Measurements from ENCODE around the gene LAMP2. TPM values are rescaled to one million over a fixed set of nuclear protein-coding genes. Genes with fewer than 3 reads are reported as not detected.

The LAMP2 gene
- total and polyA plus RNA-seq, 9 of the 15 experiments (the other 6 are each of a cell fraction or from before 2014, with no cell fraction given), result 22.3 to 77.7 (median 48.6) TPM

DNA sequence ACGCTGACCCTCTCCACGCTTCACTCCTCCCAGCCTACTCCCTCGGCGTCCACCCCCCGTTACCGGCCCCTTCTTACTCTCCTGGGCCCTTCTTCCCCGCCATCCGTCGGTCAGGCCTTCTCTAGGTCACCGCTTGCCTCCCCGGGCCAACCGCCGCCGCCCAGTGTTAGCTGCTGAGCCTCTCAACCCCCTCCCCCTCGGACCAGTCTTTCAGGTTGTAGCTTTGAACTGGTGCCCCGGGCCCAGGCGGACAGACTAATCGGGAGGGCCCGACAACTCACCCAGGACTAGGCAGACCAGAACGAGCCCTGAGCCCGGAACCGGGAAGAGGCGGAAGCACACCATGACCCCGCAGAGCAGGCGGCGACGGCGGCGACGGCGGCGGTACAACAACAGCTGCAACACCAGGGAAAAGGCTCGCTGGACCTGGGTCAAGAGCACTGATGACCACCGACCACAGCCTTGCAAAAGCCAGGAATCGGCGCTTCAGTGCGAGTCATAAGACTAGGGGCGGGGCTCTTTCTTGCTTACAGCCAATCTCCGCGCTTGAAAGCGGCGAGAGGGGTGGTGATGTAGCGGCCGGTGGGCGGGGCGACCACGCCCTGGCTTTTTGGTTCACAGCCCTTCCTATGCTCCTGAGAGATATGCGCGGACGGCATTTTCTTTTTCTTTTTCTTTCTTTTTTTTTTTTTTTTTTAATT is at the start of gene LAMP2 (continued):
- TF ChIP-seq FOXK2 (conservative IDR thresholded peaks at IDR 0.05 in 1 of 2, IDR thresholded peaks at IDR 0.05 in 1 of 2; ENCODE audit: low read depth in 2 of 2) (peak in 1 of 2 experiments; percentile 18; a peak in 1 of 4 replicates), NCOA4 (IDR thresholded peaks at IDR 0.05; ENCODE audit: partially characterized antibody) (no peak), FOXA1 (IDR thresholded peaks at IDR 0.05; ENCODE audit: borderline replicate concordance) (no peak), TAF15 (IDR thresholded peaks at IDR 0.05; ENCODE audit: low read depth, low read length) (no peak), POLR3G (IDR thresholded peaks at IDR 0.05; ENCODE audit: extremely low read depth, insufficient read length, insufficient replicate concordance) (no peak), PHF20 (IDR thresholded peaks at IDR 0.05; ENCODE audit: partially characterized antibody) (peak; percentile 53), JUNB (CRISPR knock-in tag; conservative IDR thresholded peaks at IDR 0.05) (no peak), RB1 (IDR thresholded peaks at IDR 0.05; ENCODE audit: low read depth) (0 out of 2 replicates have a peak, but pooled peaks have one; percentile 38), POLR2AphosphoS5 (IDR thresholded peaks at IDR 0.05; ENCODE audit: control insufficient read depth, insufficient read depth, low read depth, low read length) (peak; percentile 67), RBM14 (IDR thresholded peaks at IDR 0.05; ENCODE audit: borderline replicate concordance, insufficient read depth, low read depth, low read length) (no peak)
- TF ChIP-seq, protein P1, sequence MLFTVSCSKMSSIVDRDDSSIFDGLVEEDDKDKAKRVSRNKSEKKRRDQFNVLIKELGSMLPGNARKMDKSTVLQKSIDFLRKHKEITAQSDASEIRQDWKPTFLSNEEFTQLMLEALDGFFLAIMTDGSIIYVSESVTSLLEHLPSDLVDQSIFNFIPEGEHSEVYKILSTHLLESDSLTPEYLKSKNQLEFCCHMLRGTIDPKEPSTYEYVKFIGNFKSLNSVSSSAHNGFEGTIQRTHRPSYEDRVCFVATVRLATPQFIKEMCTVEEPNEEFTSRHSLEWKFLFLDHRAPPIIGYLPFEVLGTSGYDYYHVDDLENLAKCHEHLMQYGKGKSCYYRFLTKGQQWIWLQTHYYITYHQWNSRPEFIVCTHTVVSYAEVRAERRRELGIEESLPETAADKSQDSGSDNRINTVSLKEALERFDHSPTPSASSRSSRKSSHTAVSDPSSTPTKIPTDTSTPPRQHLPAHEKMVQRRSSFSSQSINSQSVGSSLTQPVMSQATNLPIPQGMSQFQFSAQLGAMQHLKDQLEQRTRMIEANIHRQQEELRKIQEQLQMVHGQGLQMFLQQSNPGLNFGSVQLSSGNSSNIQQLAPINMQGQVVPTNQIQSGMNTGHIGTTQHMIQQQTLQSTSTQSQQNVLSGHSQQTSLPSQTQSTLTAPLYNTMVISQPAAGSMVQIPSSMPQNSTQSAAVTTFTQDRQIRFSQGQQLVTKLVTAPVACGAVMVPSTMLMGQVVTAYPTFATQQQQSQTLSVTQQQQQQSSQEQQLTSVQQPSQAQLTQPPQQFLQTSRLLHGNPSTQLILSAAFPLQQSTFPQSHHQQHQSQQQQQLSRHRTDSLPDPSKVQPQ (CRISPR knock-in tag; IDR thresholded peaks at IDR 0.05; ENCODE audit: borderline replicate concordance), result no peak
- TF ChIP-seq, protein P2, sequence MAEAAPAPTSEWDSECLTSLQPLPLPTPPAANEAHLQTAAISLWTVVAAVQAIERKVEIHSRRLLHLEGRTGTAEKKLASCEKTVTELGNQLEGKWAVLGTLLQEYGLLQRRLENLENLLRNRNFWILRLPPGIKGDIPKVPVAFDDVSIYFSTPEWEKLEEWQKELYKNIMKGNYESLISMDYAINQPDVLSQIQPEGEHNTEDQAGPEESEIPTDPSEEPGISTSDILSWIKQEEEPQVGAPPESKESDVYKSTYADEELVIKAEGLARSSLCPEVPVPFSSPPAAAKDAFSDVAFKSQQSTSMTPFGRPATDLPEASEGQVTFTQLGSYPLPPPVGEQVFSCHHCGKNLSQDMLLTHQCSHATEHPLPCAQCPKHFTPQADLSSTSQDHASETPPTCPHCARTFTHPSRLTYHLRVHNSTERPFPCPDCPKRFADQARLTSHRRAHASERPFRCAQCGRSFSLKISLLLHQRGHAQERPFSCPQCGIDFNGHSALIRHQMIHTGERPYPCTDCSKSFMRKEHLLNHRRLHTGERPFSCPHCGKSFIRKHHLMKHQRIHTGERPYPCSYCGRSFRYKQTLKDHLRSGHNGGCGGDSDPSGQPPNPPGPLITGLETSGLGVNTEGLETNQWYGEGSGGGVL (CRISPR knock-in tag; IDR thresholded peaks at IDR 0.05), result no peak
- TF ChIP-seq, protein P3, sequence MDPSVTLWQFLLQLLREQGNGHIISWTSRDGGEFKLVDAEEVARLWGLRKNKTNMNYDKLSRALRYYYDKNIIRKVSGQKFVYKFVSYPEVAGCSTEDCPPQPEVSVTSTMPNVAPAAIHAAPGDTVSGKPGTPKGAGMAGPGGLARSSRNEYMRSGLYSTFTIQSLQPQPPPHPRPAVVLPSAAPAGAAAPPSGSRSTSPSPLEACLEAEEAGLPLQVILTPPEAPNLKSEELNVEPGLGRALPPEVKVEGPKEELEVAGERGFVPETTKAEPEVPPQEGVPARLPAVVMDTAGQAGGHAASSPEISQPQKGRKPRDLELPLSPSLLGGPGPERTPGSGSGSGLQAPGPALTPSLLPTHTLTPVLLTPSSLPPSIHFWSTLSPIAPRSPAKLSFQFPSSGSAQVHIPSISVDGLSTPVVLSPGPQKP (CRISPR knock-in tag; IDR thresholded peaks at IDR 0.05), result no peak
- TF ChIP-seq, protein P4, sequence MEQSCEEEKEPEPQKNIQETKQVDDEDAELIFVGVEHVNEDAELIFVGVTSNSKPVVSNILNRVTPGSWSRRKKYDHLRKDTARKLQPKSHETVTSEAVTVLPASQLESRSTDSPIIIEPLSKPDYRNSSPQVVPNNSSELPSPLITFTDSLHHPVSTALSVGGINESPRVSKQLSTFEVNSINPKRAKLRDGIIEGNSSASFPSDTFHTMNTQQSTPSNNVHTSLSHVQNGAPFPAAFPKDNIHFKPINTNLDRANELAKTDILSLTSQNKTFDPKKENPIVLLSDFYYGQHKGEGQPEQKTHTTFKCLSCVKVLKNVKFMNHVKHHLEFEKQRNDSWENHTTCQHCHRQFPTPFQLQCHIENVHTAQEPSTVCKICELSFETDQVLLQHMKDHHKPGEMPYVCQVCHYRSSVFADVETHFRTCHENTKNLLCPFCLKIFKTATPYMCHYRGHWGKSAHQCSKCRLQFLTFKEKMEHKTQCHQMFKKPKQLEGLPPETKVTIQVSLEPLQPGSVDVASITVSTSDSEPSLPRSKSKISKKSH (CRISPR knock-in tag; IDR thresholded peaks at IDR 0.05), result no peak

Data from K562 (cell line).